Keratinocyte (primary cell): Measurements from ENCODE around the gene PLEKHO2.

Experiments
- CTCF ChIP-seq, 3 experiments: IDR thresholded peaks in 1 of 3; conservative IDR thresholded peaks in 1 of 3; optimal IDR thresholded peaks in 1 of 3; 2 replicates in 2 of 3; 3 replicates in 1 of 3; pipeline versions ENCODE3 to v1.5.1; 2011; ENCODE audit warnings: low read length in 3 of 3, mild to moderate bottlenecking in 3 of 3, moderate library complexity in 2 of 3, control low read depth in 1 of 3, inconsistent platforms in 1 of 3; ENCODE audit not compliant: insufficient read depth in 2 of 3; ENCODE audit errors: extremely low read depth in 1 of 3
- EZH2 ChIP-seq: IDR thresholded peaks from one replicate; pipeline ENCODE4 v1.6.1; 2012; ENCODE audit warnings: inconsistent platforms, mild to moderate bottlenecking, low read length, moderate library complexity

- no peak for TF ChIP-seq CTCF (optimal IDR thresholded peaks at IDR 0.05 in 1 of 3, IDR thresholded peaks at IDR 0.05 in 1 of 3, conservative IDR thresholded peaks at IDR 0.05 in 1 of 3; ENCODE audit: extremely low read depth in 1 of 3, insufficient read depth in 2 of 3, low read length in 3 of 3)
- no peak for TF ChIP-seq EZH2
These were observed 74.0 kb downstream of the PLEKHO2 start for GRCh38 chr15:64915518-64916227.
